ENCODE measurements around the gene TMEM183A.

Gene TMEM183A

GRCh38 chr1:203033287-203033686 lies 26.1 kb downstream of the TMEM183A start:
- DNase-seq: peak; percentile 28

GRCh38 chr1:203033917-203034316 lies 26.7 kb downstream of the TMEM183A start:
- DNase-seq: no peak

GRCh38 chr1:203034422-203035110 lies 27.4 kb downstream of the TMEM183A start:
- DNase-seq: no peak

- no peak for DNase-seq
Measured at GRCh38 chr1:203035111-203036000, 28.2 kb downstream of the TMEM183A start.

GRCh38 chr1:203036135-203036534 lies 29.0 kb downstream of the TMEM183A start:
- no peak for DNase-seq

- DNase-seq: no peak
Measured at GRCh38 chr1:203036537-203036936, 29.4 kb downstream of the TMEM183A start.

- no peak for DNase-seq
Measured at GRCh38 chr1:203037509-203038190, 30.5 kb downstream of the TMEM183A start.

GRCh38 chr1:203038217-203038741 lies 31.1 kb downstream of the TMEM183A start:
- DNase-seq: no peak

GRCh38 chr1:203038891-203039608 lies 31.9 kb downstream of the TMEM183A start:
- peak; percentile 85 for DNase-seq

GRCh38 chr1:203039609-203040512 lies 32.7 kb downstream of the TMEM183A start:
- DNase-seq: no peak

GRCh38 chr1:203040513-203041275 lies 33.5 kb downstream of the TMEM183A start:
- no peak for DNase-seq

- no peak for DNase-seq
Measured at GRCh38 chr1:203041351-203041932, 34.3 kb downstream of the TMEM183A start.

- DNase-seq: no peak
Measured at GRCh38 chr1:203043830-203044545, 36.8 kb downstream of the TMEM183A start.

- DNase-seq: no peak
Measured at GRCh38 chr1:203044546-203045250, 37.5 kb downstream of the TMEM183A start.

GRCh38 chr1:203045336-203045735 lies 38.2 kb downstream of the TMEM183A start:
- no peak for DNase-seq

- DNase-seq: no peak
Measured at GRCh38 chr1:203045821-203046594, 38.8 kb downstream of the TMEM183A start.

- no peak for DNase-seq
Measured at GRCh38 chr1:203046984-203047630, 39.9 kb downstream of the TMEM183A start.

GRCh38 chr1:203048086-203048485 lies 40.9 kb downstream of the TMEM183A start:
- no peak for DNase-seq

Data from activated CD8-positive, alpha-beta memory T cell treated with anti-CD3 and anti-CD28 coated beads for 24 hours (primary cell).